WTC11 (cell line): ENCODE data around the gene ETV3. TPM values are rescaled to one million over a fixed set of nuclear protein-coding genes. Genes with fewer than 3 reads are reported as not detected.

Source experiments
- ATAC-seq: fragments of 200-7000 bp; cut with Tn5 transposase; 2 replicates; pipeline ENCODE4 v1.10.0; 2021; ENCODE audit warnings: mild to moderate bottlenecking, moderate library complexity
- CTCF ChIA-PET: fragments of 300-600 bp; sonication (Branson Sonifier 250); formaldehyde crosslinking; loops from one replicate; lab custom pipeline; 2021; ENCODE audit warnings: antibody characterized with exemption; lab: Charles Lee
- POLR2A ChIA-PET: fragments of 350-600 bp; sonication (Branson Sonifier 250); formaldehyde crosslinking; loops from one replicate; lab custom pipeline; 2021; ENCODE audit warnings: antibody characterized with exemption; lab: Charles Lee
- DNase-seq: peaks from one replicate; pipeline ENCODE4 v3.0.0; 2021; ENCODE audit warnings: low spot score
- H3K27ac Mint-ChIP-seq: 2 replicates; pipeline ENCODE4 v1.8.0; 2021; ENCODE audit warnings: mixed read lengths
- H3K27me3 Mint-ChIP-seq: 2 replicates; pipeline ENCODE4 v1.8.0; 2021; ENCODE audit warnings: low read depth, mild to moderate bottlenecking, moderate library complexity, mixed read lengths
- H3K36me3 Mint-ChIP-seq: 2 replicates; pipeline ENCODE4 v1.8.0; 2021; ENCODE audit warnings: mixed read lengths
- H3K4me1 Mint-ChIP-seq: 2 replicates; pipeline ENCODE4 v1.8.0; 2022; ENCODE audit warnings: mixed read lengths
- H3K4me3 Mint-ChIP-seq: 2 replicates; pipeline ENCODE4 v1.8.0; 2021; ENCODE audit warnings: mild to moderate bottlenecking, moderate library complexity, mixed read lengths
- H3K9me3 Mint-ChIP-seq: 2 replicates; pipeline ENCODE4 v1.8.0; 2021; ENCODE audit warnings: mixed read lengths
- CDX4 ChIP-seq: fragments of 250-450 bp; sonication (Bioruptor Pico); IDR thresholded peaks from 2 replicates; pipeline ENCODE4 v1.9.0; 2021; ENCODE audit warnings: moderate library complexity, mild to moderate bottlenecking, inconsistent platforms, borderline replicate concordance
- CREM ChIP-seq: sonication (generic); formaldehyde crosslinking; IDR thresholded peaks from 2 replicates; pipeline ENCODE4 v1.8.1; 2022; ENCODE audit warnings: mild to moderate bottlenecking, missing genetic modification reagents, moderate library complexity
- E2F1 ChIP-seq: sonication (generic); formaldehyde crosslinking; IDR thresholded peaks from 2 replicates; pipeline ENCODE4 v1.8.0; 2022; ENCODE audit warnings: mild to moderate bottlenecking, missing genetic modification reagents
- E2F4 ChIP-seq: sonication (generic); formaldehyde crosslinking; IDR thresholded peaks from 2 replicates; pipeline ENCODE4 v1.8.1; 2022; ENCODE audit warnings: low read depth, mild to moderate bottlenecking, moderate library complexity, missing genetic modification reagents, borderline replicate concordance
- ELF4 ChIP-seq: sonication (generic); formaldehyde crosslinking; IDR thresholded peaks from 2 replicates; pipeline ENCODE4 v1.8.1; 2022; ENCODE audit warnings: low read depth, mild to moderate bottlenecking, moderate library complexity, missing genetic modification reagents
- ETV6 ChIP-seq: sonication (generic); formaldehyde crosslinking; IDR thresholded peaks from 2 replicates; pipeline ENCODE4 v1.8.1; 2022; ENCODE audit warnings: mild to moderate bottlenecking, missing genetic modification reagents
- GRHL2 ChIP-seq: fragments of 250-450 bp; sonication (Bioruptor Pico); IDR thresholded peaks from 2 replicates; pipeline ENCODE4 v1.8.0; 2022; ENCODE audit warnings: mild to moderate bottlenecking, moderate library complexity; ENCODE audit not compliant: insufficient replicate concordance, severe bottlenecking
- IRF1 ChIP-seq: sonication (generic); formaldehyde crosslinking; IDR thresholded peaks from 2 replicates; pipeline ENCODE4 v1.8.0; 2023; ENCODE audit warnings: missing genetic modification reagents
- JAZF1 ChIP-seq: fragments of 250-450 bp; sonication (Bioruptor Pico); IDR thresholded peaks from 2 replicates; pipeline ENCODE4 v1.9.0; 2021; ENCODE audit warnings: moderate library complexity, mild to moderate bottlenecking, inconsistent platforms
- JUN ChIP-seq: sonication (generic); formaldehyde crosslinking; IDR thresholded peaks from 2 replicates; pipeline ENCODE4 v1.8.0; 2023; ENCODE audit warnings: mild to moderate bottlenecking, missing genetic modification reagents
- MLX ChIP-seq: sonication (generic); formaldehyde crosslinking; IDR thresholded peaks from 2 replicates; pipeline ENCODE4 v1.8.1; 2023; ENCODE audit warnings: mild to moderate bottlenecking, missing genetic modification reagents, moderate library complexity
- MXD4 ChIP-seq: fragments of 250-450 bp; sonication (Bioruptor Pico); IDR thresholded peaks from 2 replicates; pipeline ENCODE4 v1.8.0; 2021; ENCODE audit warnings: mild to moderate bottlenecking, moderate library complexity, borderline replicate concordance
- NR2C2 ChIP-seq: sonication (generic); formaldehyde crosslinking; IDR thresholded peaks from 2 replicates; pipeline ENCODE4 v1.8.0; 2022; ENCODE audit warnings: mild to moderate bottlenecking, missing genetic modification reagents
- PREB ChIP-seq: sonication (generic); formaldehyde crosslinking; IDR thresholded peaks from 2 replicates; pipeline ENCODE4 v1.8.1; 2022; ENCODE audit warnings: mild to moderate bottlenecking, missing genetic modification reagents, moderate library complexity, borderline replicate concordance
- SMAD4 ChIP-seq: sonication (generic); formaldehyde crosslinking; IDR thresholded peaks from 2 replicates; pipeline ENCODE4 v1.8.0; 2022; ENCODE audit warnings: mild to moderate bottlenecking, missing genetic modification reagents
- SOX15 ChIP-seq: fragments of 250-450 bp; sonication (Bioruptor Pico); IDR thresholded peaks from 2 replicates; pipeline ENCODE4 v1.9.0; 2021; ENCODE audit warnings: mild to moderate bottlenecking
- SP1 ChIP-seq: sonication (generic); formaldehyde crosslinking; conservative IDR thresholded peaks from 2 replicates; pipeline ENCODE4 v1.8.1; 2022; ENCODE audit warnings: missing genetic modification reagents
- USF1 ChIP-seq: sonication (generic); formaldehyde crosslinking; IDR thresholded peaks from 2 replicates; pipeline ENCODE4 v1.8.0; 2022; ENCODE audit warnings: mild to moderate bottlenecking, missing genetic modification reagents
- ZBTB21 ChIP-seq: sonication (generic); formaldehyde crosslinking; IDR thresholded peaks from 2 replicates; pipeline ENCODE4 v1.8.1; 2023; ENCODE audit warnings: mild to moderate bottlenecking, missing genetic modification reagents, borderline replicate concordance
- ZNF232 ChIP-seq: sonication (generic); formaldehyde crosslinking; IDR thresholded peaks from 2 replicates; pipeline ENCODE4 v1.8.0; 2022; ENCODE audit warnings: mild to moderate bottlenecking, missing genetic modification reagents
- ZNF416 ChIP-seq: fragments of 250-450 bp; sonication (Bioruptor Pico); IDR thresholded peaks from 2 replicates; pipeline ENCODE4 v1.9.0; 2021; ENCODE audit warnings: mild to moderate bottlenecking, inconsistent platforms
- ZNF423 ChIP-seq: fragments of 250-450 bp; sonication (Bioruptor Pico); IDR thresholded peaks from 2 replicates; pipeline ENCODE4 v2.1.2; 2022; ENCODE audit warnings: mild to moderate bottlenecking, moderate library complexity
- ZNF512 ChIP-seq: sonication (generic); formaldehyde crosslinking; IDR thresholded peaks from 2 replicates; pipeline ENCODE4 v1.8.1; 2022; ENCODE audit warnings: missing genetic modification reagents, borderline replicate concordance
- ZNF671 ChIP-seq: fragments of 250-450 bp; sonication (Bioruptor Pico); IDR thresholded peaks from 2 replicates; pipeline ENCODE4 v1.8.0; 2021; ENCODE audit warnings: mild to moderate bottlenecking
- ZSCAN18 ChIP-seq: fragments of 250-450 bp; sonication (Bioruptor Pico); IDR thresholded peaks from 2 replicates; pipeline ENCODE4 v2.1.2; 2022; ENCODE audit warnings: mild to moderate bottlenecking, moderate library complexity
- total RNA-seq: library from RNA; stranded (reverse); gene quantifications from 3 replicates; pipeline ENCODE4 v1.2.3, GENCODE V29; 2021

ETV3 gene
- total RNA-seq, 1 experiment from 2014 or later = 26.0 TPM

- TF ChIP-seq MXD4 (CRISPR knock-in tag) (no peak), ETV6 (CRISPR knock-in tag) (no peak), CDX4 (no peak), IRF1 (CRISPR knock-in tag) (no peak), SOX15 (CRISPR knock-in tag) (no peak), SMAD4 (CRISPR knock-in tag) (no peak)
Observed at GRCh38 chr1:157132616-157133167, 5.5 kb downstream of the ETV3 start (continued).

GRCh38 chr1:157132111-157132510 lies 6.1 kb downstream of the ETV3 start:
- ChIA-PET CTCF (interaction anchor here (1.4 to 2.0 kb wide), 2 partner anchors 23 to 42 kb away, joined by 3 to 6 read pairs; no protein-coding TSS in a partner anchor), POLR2A (no interaction called here)
- no peak overlapping the region for H3K4me3 Mint-ChIP-seq
- peaks cover 71% of the 10 kb centered on the region for H3K36me3 Mint-ChIP-seq
- no peaks in the 10 kb centered on the region for H3K27me3 Mint-ChIP-seq
- H3K9me3 Mint-ChIP-seq = no peaks in the 10 kb centered on the region
- ATAC-seq (no peak), DNase-seq (no peak)
- H3K27ac Mint-ChIP-seq = no peak overlapping the region
- no peak for TF ChIP-seq PREB (CRISPR knock-in tag)
- no peak for TF ChIP-seq ZNF512 (CRISPR knock-in tag)
- TF ChIP-seq ZSCAN18 (CRISPR knock-in tag) = no peak
- TF ChIP-seq JUN (CRISPR knock-in tag) = no peak
- TF ChIP-seq SMAD4 (CRISPR knock-in tag) = no peak
- no peak for TF ChIP-seq JAZF1 (CRISPR knock-in tag)
- TF ChIP-seq USF1 (CRISPR knock-in tag) = no peak
- TF ChIP-seq ZBTB21 (CRISPR knock-in tag) = no peak
- no peak for TF ChIP-seq E2F4 (CRISPR knock-in tag)
- TF ChIP-seq ZNF232 (CRISPR knock-in tag) = no peak
- no peak for TF ChIP-seq SP1 (CRISPR knock-in tag)
- no peak for TF ChIP-seq E2F1 (CRISPR knock-in tag)
- TF ChIP-seq ELF4 (CRISPR knock-in tag) = no peak
- no peak for TF ChIP-seq NR2C2
- no peak for TF ChIP-seq ZNF671 (CRISPR knock-in tag)
- TF ChIP-seq ZNF416 (CRISPR knock-in tag) = no peak
- TF ChIP-seq MLX = no peak
- no peak for TF ChIP-seq GRHL2
- no peak for TF ChIP-seq ZNF423 (CRISPR knock-in tag)
- TF ChIP-seq CREM = no peak
- H3K4me1 Mint-ChIP-seq = peaks cover 10% of the 10 kb centered on the region
